Amniotic epithelial cell (primary cell): Measurements from ENCODE around the gene WWOX.
"Not testable (repeated sequence)": the region's sequence is repeated elsewhere in the genome, so short reads cannot be mapped to it uniquely, and the experiment has no call there.

Source experiments
- DNase-seq: peaks from one replicate; pipeline ENCODE4 v3.0.0-alpha.2; 2010; ENCODE audit warnings: low read depth

The WWOX gene

DNA sequence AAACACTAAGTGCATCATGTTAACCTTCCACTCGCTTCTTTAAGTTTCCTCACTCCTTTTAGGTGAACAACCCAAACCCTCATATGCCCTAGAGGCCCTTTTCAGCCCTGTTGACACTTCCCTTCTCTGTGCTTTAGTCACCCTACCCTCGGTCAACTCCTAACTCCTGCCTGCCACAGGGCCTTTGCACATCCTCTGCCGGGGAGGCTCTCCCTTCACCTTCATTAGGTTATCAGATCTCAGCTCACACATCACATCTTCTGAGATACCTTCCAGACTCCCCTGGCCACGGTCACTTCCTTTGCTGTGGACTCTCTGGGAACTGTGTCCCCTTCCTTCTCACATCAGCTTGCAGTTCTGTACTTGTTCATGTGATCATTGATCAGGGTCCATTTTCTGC is 926.7 kb downstream of the WWOX start:
- no peak for DNase-seq

DNA sequence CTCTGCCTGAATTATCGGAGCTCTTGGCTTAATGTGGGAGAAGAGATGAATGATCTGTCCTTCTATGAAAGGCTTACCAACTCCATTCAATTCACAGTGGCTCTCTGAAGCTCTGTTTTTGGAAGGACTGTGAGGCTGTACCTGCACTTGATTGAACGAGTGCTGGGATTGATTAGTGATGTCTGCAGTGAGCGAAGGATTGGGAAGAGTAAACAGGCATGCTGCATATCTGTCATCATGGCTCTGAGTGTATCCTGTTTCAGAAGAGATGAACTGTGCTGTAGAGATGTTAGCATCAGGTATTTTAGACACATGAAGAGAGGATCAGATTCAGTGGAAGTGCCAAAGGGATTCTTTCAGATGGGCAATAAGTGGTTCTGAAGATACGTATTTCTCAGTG is 937.1 kb downstream of the WWOX start:
- no peak for DNase-seq

DNA sequence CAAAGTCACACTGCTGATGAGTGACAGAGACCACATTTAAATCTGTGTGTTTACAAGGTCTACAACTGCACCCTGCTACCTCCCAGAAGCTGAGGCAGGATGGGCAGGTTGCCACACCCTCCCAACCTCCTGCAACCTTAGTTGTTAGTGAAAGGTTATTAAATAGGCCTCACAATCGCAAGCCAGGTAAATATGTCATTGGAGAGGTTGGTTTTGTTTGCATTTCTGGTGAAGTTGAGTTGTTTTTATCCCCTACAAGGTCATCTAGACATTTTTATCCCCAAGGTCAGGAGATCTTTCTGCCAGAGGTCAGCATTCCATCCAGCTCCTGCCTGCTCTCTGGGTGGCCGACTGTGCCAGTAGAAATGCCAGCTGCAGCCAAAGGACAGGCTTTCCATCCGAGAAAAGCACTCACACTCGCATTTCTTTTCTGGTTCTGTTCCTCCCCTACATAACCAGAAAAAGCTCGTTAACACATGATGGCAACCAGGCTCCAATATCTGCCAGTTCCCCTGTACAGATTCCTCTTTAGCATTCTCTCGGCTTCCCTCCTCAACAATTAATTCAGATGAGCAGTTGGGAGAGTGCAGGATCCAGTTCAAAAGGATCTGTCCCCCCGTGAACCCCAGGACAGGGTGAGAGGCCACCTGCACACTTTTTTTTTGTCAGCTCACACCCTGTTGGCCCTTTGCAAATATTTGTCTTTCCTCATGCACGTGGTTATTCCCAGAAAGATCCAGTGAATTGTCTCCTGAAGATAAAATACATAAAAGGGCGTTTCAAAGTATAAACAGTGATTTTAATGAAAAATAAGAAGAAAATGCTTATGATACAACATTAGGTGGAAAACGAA is 938.3 kb downstream of the WWOX start:
- DNase-seq: no peak

DNA sequence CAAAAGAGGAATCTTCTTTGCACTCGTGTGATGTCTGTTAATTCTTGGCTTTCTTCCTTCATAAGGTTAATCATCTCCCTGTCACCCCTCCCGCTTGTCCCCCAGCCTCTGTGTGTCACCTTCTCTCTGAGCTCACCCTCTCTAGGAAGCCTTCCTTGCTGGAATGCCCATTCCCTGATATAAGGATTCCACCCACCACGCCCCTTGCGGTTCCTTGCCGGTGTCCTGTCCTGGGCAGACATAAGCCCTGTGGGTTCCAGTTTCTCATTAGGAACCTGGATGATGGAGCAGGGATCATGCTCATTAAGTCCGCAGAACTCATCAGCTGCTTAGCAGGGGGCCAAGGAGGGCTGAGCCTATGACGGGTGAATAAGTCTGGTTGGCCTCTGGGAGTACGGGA is 941.8 kb downstream of the WWOX start:
- no peak for DNase-seq

DNA sequence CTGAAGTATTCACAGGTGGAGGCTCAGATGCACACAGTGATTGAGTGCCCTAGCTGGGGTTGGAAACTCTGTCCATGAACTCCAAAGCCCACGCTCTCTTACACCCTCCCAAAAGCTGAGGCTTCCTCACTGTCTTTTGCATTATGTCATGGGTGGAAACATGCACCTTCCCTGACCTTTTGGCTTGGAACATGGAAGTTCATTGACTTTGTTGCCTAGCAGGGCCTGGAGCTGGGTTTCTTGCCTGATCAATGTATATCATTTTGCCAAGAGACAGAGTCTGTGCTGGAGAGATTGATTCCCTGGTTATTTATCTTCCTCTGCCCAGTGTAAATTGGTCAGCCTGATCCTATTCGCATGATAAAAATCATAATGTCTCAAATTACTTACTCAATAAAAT is 942.7 kb downstream of the WWOX start:
- DNase-seq: no peak

DNA sequence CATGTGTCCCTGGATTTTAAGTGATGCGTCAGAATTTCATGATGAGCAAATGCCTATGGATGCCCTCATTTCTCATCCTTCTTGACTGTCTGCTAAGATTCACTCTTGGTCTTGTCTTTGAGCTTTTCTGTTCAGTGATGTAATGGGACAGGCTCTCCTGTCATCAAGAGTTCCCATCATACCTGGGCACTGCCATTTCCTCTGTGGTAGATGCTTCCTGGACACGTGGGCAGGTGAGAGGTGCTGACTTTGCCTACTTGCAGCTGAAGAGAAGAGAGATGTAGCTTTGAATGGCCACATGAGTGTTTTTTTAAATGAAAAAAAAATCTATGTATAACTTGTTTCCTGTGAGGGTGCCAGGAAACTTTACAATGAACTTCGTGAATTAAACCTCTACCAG is 943.4 kb downstream of the WWOX start:
- no peak for DNase-seq

DNA sequence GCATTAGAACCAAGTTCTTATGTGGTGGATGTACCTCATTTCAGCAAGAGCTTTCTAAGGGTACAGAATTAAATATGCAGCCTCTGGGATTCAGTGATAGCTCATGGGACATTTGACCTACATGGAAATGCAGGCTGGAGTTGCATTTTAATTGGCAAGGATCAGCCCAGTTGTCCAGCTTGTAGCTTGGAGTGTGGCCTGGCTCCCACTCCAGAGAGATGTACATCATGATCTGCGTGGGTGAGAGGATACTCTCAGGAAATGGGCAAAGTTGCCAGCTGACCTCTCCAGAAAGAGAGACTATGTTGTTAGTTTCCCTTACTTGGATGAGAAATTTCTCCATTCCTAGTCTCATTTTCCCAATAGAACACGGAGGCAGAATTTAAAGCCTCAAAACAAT is 945.7 kb downstream of the WWOX start:
- no peak for DNase-seq

DNA sequence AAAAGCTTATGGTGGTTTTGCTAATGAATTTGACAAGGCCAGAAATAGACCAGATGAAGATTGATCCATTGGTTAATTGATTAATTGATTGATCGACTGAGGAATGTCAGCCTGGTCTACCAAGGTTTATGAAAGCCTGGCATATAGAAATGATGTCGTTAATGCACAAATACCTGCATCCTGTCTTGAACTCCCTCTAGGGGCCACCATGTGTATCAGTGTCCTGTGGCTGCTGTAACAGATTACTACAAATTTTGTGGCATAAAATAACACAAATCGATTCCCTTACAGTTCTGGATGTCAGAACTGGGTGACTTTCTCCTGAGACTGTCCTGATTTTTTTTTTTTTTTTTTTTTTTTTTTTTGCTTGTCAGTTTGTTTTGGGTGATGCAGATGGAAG is 947.9 kb downstream of the WWOX start:
- DNase-seq: no peak

DNA sequence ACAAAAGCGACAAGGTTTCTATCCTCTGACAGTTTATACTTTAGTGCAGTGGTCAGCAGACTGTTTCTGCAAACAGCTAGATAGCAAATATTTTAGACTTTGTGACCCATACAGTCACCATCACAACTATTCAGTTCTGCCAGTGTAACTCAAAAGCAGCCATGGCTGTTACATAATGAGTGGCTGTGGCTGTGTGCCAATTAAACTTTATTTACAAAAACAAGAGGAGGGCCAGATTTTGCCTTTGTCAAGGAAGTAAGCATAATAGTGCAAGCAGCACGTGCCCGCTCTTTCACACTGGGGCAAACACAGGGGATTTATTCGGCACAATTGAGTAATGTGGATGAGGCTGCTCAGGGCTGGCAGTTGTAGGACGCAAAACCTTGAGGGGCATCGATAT is 949.6 kb downstream of the WWOX start:
- no peak for DNase-seq

DNA sequence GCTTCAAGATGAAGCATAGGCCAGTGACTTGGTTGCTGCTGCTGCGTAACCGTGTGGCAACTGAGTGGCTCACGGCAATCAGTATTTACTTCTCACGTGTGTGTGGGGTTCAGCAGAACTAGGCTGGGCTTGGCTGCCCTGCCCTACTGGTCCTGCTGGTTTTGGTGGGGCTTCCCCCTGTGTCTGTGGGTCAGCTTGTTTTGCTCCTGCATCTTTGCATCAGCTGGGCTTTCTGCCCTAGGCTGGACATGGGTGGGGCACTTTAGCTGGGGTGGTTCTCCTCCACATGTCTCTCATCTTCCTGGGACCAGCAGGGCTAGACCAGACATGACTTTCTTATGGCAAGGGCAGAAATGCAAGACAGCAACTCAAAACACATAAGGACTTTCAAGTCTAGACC is 950.6 kb downstream of the WWOX start:
- DNase-seq: no peak

DNA sequence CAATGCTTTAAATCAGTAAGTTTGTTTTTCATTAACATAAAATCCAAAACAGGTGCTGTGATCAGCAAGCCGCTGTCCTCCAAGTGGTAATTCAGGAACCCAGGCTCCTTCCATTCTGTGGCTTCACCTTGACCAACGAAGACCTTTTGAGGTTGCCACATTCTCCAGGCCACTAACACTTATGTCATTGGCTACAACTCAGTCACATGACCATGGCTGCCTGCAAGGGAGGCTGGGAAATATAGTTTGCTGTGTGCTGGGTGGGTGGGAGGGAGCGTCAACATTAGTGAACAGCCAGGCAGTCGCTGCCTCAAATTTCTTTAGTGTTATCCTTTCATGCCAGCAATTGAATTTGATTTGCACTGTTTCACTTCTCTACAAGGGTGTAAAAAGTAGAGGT is 951.9 kb downstream of the WWOX start:
- no peak for DNase-seq

DNA sequence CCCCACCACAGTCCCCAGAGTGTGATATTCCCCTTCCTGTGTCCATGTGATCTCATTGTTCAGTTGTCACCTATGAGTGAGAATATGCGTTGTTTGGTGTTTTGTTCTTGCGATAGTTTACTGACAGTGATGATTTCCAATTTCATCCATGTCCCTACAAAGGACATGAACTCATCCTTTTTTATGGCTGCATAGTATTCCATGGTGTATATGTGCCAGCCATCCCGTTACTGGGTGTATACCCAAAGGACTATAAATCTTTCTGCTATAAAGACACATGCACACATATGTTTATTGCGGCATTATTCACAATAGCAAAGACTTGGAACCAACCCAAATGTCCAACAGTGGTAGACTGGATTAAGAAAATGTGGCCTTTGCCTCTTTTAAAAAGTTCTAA is 952.7 kb downstream of the WWOX start:
- not testable (repeated sequence) for DNase-seq

DNA sequence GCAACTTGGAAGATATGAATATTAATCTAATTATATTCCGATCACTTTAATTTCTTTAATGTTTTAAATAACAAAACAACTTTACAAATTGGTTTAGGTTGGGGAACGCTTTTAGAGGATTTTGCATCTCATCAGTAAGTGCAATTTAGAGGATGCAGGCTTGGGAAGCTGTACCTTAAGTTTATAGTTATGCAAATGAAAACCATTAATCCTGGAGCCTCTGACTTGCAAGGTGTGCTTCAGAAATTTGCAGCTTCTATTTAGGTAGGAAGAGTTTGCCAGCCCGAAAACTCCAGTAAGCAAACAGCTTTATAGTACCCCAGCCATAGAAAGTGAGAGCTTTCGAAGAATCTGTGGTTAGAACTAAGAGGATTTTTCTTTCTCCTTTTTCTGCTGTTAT is 954.1 kb downstream of the WWOX start:
- no peak for DNase-seq

DNA sequence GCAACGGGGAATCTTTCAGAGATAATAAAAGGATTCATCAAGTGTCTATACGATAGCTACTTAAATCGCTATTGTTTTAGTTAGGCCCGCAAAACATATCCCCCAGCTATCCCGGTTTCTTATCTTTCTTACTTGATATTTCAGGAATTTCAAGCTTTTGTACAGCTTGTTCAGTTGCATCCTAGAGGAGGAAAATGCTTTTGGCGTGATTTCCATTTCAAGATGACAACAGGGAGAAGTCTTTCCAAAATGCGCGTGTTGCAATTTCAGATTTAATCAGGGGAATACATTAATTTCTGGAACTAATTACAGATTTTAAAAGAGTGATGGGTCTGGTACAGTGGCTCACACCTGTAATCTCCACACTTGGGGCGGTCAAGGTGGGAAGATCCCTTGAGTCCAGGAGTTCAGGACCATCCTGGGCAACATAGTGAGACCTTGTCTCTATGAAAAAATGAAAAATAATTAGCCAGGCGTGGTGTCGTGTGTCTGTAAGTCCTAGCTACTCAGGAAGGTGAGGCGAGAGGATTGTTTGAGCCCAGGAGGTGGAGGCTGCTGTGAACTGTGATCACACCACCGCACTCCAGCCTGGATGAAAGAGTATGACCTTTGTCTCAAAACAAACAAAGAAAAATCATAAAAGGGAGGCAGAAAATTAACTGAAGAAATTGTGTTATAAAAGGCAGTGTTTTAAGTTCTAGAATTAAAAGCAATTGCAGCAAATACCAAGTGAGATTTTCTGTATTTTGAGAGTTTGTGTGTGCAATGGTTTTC is 954.9 kb downstream of the WWOX start:
- DNase-seq: no peak

DNA sequence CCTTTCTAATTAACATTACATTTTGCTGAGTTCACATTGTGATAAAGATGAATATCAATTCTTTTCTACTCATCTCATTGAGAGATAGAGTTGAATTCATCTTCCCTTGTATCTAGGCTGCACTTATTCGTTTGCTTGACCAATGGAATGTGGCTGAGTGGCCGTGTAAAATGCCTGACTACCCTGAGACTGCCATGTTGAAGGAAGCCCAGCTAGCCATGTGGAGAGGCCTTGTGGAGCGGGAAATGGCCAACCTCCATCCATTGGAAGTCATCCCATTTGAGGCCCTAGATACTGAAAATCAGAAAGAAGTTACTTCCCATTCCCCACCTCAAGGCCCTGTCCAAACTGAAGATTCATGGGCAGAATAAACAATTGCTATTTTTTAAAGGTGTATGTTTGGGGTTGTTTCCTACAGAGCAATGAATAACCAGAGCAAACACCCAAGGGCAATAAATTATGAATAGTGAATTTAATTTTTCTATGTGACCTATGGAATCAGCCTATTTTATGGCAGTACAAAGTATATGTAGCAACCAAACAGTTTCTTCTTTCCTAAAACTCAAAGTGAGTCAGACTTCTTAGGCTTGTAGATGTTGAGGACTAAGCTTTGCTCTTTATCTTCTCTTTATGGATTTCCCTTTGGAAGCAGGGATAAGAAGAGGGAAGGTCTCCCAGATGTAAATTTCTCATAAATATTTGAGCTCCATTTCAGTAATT is 956.0 kb downstream of the WWOX start:
- no peak for DNase-seq

DNA sequence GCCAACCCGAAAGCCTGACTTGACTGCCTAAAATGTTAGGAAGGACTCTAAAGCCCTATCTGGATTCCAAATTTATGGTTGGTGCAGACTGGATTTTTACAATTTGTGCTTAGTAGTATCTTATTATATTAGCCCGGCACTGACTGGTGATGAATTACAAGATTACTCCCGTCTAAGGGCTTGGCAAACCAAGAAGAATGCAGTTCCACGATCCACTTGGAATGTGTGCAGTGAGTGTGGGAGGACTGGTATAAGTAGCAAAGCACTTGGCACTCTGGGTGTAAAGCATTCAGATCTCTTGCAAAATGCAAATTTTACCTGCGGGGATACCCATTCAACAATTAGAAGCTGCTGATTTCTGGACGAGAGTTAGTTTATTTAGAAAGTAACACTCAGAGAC is 961.7 kb downstream of the WWOX start:
- no peak for DNase-seq

DNA sequence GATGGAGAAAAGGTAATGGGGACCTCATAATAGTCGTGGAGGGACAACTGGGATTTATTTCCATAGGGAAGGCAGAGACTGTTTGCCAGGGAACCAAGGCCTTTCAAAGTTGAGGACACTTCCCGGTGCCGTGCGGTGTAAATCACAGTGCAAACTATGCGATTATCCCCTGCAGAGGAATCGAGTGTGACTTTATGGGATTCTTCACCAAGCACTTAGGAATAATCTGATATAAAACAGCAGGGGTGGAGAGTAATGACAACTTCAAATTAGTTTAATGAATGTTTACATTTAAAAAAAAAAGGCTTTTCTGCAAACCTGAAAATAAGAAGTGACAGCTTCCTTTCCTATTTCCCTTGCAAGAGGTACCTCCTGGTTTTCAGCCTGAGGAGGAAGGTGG is 962.9 kb downstream of the WWOX start:
- no peak for DNase-seq

DNA sequence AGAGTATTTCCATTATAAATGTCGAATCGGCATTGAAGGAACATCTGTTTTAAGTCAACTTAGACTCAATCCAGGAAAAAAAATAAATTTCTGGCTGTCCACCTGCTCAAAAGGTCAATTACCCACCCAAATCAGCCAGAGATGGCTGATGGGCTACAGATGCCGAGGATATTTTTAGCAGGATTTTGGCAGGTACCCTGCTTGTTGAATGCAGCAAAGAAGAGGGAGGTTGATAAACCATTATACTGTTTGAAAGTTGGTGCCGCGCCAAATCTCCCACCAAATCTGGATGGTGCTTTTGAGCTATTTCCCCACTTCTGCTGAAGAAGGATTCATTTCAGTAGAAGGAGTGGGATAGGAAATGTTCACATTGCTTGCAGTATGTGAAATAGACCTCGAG is 963.4 kb downstream of the WWOX start:
- DNase-seq: no peak

DNA sequence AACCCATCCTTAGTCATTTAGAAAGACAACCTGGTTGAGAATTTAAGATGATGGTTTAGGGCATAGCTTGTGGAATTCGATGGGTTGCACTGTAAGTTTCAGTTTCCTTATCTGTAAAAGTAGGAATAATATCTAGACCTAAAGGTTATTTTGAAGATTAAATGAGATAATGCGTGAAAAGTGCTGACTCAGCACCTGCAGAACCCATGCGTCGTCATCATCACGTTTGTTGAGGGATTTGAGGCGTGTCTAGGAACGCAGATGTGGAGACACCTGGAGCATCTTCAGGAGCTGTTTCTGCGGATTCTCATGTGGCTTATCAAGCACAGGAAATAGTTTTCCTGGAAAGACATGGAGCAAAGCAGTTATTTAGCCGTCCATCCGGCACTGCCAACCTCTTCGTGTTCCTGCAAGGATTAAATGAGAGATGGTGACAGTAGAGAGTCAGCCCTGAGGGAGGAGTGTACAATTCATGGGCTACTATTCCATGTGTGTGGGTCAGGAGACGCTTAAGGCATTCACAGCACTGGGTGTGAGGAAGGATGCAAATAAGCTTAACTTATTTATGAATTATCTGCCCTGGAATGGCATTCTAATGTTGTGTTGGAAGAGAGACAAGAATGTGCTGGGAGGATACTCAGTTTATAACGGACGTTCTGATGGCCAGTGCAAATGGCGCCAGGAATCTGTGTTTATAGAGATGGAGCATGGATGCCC is 965.0 kb downstream of the WWOX start:
- no peak for DNase-seq

DNA sequence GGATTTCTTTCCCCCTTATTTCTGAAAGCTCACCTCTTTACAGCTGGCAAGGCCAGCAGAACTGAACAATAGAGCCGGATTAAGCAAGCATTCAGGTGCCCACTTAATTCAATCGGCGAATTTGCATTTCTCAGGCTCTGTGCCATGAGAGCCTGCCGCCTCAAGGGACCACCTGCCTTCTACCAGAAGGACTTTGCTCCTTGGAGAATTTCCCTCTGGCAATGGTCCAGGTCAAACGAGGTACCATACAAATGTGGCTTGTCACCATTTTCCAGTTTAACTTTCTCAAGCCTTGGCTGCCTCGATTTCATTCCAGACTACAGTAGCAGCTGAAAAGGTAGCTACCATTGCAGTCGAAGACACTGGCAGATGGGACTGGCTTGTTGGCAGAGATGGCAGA is 967.1 kb downstream of the WWOX start:
- no peak for DNase-seq

DNA sequence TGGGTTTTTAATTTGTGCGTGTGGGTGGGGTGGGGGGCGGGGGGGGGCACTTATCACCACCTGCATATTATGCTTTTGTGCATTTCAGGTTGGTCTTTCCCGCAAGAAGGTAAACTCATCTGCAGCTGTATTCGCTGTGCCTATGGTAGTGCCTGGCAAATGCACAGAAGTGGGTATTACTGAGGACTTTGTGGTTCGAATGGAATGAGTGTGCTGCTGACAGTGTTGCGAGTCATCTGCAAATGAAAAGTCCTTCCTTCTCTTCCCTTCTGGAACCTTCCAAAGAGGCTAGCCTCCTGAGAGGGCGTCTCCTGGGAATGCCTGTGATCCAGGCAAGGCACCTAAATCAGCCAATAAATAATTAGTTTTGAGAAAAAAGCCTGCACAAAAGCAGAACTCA is 968.1 kb downstream of the WWOX start:
- no peak for DNase-seq

DNA sequence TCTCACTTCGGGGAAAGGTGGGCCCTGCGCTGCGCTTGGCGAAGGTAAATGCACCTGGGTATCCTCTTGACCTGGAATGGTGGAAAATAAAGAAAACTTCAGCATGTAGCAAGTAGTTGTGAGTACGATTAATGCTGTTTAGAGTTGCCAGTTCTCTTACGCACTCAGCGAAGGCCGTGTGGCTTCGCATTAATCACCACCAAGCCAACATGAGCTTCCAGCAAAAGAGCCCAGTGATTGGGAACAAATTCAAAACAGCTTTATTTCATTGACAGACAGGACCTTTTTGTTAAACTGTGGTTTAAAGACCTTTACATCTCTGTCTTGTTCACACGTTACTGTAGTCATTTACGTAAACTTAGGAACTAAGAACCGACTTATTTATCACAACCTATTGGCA is 969.7 kb downstream of the WWOX start:
- DNase-seq: no peak
